ENCODE measurements around the gene PRM1.

Gene PRM1

DNA sequence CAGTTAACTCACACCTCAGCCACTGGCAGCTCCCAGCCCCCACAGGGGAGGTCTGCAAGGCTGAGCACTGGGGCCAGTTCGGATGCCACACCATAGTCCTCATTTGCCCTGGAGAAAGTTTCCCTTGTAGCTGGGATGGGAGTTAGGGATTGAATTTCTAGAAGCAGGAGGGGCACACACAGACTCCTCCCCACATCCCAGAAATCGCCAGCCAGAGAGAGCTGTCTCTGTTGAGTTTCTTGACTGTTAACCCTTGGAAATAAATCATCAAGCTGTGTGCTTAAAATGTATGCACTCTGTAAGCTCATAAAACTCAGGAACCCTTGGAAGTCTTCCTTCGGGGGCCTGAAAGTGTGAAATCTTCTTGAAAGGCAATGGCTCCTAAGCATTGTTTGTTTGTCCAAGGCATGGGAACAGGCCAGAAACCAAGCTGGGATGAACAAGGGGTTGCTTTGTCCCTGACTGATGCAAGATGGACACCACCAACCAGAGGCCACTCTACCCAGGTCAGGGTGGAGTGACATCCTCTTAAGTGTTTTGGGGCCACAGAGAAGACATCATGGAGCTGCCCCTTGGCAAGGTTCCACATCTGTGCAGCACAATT, 7.3 kb downstream of the PRM1 start:
- CTCF ChIA-PET = interaction anchor here (1.1 kb wide), 1 partner anchor 310 kb away, joined by 3 read pairs; no protein-coding TSS in a partner anchor
- TF ChIP-seq, protein P1, sequence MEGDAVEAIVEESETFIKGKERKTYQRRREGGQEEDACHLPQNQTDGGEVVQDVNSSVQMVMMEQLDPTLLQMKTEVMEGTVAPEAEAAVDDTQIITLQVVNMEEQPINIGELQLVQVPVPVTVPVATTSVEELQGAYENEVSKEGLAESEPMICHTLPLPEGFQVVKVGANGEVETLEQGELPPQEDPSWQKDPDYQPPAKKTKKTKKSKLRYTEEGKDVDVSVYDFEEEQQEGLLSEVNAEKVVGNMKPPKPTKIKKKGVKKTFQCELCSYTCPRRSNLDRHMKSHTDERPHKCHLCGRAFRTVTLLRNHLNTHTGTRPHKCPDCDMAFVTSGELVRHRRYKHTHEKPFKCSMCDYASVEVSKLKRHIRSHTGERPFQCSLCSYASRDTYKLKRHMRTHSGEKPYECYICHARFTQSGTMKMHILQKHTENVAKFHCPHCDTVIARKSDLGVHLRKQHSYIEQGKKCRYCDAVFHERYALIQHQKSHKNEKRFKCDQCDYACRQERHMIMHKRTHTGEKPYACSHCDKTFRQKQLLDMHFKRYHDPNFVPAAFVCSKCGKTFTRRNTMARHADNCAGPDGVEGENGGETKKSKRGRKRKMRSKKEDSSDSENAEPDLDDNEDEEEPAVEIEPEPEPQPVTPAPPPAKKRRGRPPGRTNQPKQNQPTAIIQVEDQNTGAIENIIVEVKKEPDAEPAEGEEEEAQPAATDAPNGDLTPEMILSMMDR (conservative IDR thresholded peaks at IDR 0.05; ENCODE audit: low read depth) = no peak

DNA sequence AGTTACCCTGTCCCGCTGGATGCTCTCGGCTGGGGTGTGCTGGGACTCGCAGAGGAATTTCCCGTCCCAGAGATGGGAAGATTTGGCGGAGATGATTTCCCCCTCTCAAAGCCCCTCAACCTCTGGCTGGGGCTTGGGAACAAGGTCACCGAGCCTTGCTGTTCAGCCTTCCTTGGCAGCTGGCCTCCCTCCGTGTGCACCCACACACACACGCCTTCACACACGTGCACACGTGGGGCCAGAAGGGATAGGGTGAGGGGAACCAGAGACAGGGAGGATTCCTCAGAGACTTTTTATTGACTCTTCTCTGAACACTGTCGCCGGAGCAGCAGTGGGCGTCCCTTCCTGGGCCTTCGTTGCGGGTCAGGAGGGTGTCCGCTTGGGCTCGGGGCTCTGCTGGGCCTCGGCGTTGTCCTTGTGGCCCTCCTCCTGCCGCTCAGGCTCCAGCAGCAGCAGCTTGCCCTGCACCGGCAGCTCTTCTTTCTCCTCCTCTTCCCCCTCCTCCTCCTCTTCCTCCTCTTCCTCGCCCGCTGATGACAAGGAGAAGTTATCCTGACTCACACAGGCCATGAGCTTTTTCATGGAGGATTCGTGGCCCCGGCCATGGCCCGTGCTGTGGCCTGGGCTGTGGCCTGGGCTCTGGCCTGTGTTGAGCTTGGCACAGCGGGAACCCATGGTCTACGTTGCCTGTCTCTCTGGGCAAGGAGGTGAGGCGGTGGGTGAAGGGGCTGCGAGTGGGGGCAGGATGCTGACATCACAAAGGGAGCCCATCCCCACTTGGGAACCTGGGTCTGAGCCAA, 8.0 kb downstream of the PRM1 start, which contains the start of gene PRM3:
TSS of gene PRM3 (minus strand) at position 709 of the 800 bp plus-strand sequence. CDS start at position 675, 34 bp downstream.
- TF ChIP-seq, protein P1 (conservative IDR thresholded peaks at IDR 0.05; ENCODE audit: low read depth) = no peak
- DNase-seq (ENCODE audit: low spot score) = no peak
- CTCF ChIA-PET = interaction anchor here (1.1 kb wide), 1 partner anchor 309 kb away, joined by 3 read pairs; no protein-coding TSS in a partner anchor
- H3K27ac ChIP-seq = no peak within 1 kb of the TSS
- POLR2A ChIA-PET (ENCODE audit: low non-redundant PET) = no interaction called here

More for the DNA sequence above, 7.3 kb downstream of the PRM1 start:
- POLR2A ChIA-PET (ENCODE audit: low non-redundant PET) = no interaction called here
- DNase-seq (ENCODE audit: low spot score) = no peak
- H3K27ac ChIP-seq = no peak overlapping the region

DNA sequence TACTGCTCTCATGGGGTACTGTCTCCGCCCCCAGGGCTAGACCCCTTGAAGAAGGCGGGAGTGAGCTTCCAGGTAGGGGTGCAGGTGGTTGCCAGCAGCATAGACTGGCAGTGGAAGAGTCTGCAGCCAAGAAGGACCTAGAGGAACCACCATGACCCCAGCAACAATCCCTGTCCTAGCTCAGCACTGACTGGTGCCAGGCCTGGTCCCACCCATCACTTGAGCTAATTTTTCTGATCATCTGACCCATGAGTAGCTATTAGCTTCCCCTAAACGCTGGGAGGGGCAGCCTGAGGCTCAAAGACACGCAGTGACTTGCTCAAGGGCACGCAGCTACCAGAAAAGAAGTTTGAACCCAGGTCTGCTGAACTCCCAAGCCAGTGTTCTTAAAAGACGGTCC, 8.6 kb downstream of the PRM1 start:
- TF ChIP-seq, protein P1 (conservative IDR thresholded peaks at IDR 0.05; ENCODE audit: low read depth) = no peak
- ChIA-PET CTCF (no interaction called here), POLR2A (ENCODE audit: low non-redundant PET) (no interaction called here)
- no peak for DNase-seq (ENCODE audit: low spot score)
- no peak overlapping the region for H3K27ac ChIP-seq

DNA sequence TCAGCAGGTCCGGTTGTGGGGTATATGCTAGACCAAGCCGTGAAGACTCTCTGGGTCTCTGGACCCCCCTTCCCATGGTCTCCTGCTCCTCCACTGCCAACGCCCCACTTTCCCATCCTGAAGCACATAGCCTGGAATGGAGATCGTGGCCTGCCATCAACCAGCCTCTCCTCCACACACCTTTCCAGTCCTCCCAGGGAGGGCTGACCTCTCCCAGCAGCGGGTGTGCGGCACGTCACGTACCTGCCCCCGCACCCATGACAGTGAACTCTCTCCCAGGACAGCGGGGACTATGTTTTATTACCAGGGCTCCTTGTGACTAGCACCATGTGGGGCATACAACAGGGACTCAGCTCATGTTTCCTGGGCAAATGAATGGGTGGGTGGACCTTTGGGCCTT, 9.5 kb downstream of the PRM1 start:
- no peak for DNase-seq (ENCODE audit: low spot score)
- no peak overlapping the region for H3K27ac ChIP-seq
- TF ChIP-seq, protein P1 (conservative IDR thresholded peaks at IDR 0.05; ENCODE audit: low read depth) = no peak
- CTCF ChIA-PET = interaction anchor here (2.0 kb wide), 1 partner anchor 16 kb away, joined by 4 read pairs; the partner anchor contains the start of gene SOCS1
- POLR2A ChIA-PET (ENCODE audit: low non-redundant PET) = no interaction called here

DNA sequence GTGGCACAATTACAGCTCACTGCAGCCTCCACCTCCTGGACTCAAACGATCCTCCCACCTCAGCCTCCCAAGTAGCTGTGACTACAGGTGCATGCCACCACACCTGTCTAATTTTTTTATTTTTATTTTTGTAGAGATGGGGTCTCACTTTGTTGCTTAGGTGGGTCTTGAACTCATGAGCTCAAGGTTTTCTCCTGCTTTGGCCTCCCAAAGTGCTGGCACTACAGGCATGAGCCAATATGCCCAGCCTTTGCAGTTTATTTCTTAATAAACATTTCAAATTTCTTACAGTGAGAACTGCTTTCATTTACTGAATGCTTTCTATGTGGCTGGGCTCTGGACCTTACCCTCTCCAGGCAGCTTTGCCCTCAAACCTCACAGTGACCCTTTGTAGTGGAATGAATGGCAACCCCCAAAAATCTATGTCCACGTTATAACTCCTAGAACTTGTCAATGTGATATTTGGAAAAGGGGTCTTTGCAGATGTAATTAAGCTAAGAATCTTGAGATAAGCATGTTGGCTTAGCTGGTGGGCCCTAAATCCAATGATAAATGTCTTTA, 10.4 kb downstream of the PRM1 start:
- CTCF ChIA-PET = interaction anchor here (2.0 kb wide), 1 partner anchor 15 kb away, joined by 4 read pairs; the partner anchor contains the start of gene SOCS1
- no peak for DNase-seq (ENCODE audit: low spot score)
- POLR2A ChIA-PET (ENCODE audit: low non-redundant PET) = no interaction called here
- no peak overlapping the region for H3K27ac ChIP-seq
- TF ChIP-seq, protein P1 (conservative IDR thresholded peaks at IDR 0.05; ENCODE audit: low read depth) = no peak

DNA sequence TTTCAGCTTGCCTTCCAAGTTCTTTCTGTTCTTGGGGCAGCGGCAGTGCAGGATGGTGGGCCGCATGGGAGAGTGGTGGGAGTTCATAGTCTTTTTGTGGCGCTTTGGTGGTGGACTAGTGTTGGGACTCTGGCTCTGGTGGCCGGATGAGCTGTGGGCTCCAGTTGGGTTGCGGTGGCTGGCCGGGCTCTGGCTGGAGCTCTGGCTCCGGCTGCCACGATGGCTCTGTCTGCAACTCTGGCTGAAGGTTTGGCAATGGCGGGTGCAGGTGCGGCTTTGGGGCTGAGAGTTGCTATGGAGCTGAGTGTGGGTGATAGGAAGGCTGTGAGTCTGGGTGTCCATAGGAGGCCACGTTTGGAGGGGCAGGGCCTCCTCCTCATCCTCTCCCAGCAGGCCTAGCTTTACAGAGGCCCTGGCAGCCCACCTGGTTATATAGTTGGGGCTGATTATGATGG, 12.2 kb downstream of the PRM1 start, which contains the start of gene TNP2:
TSS of gene TNP2 (minus strand) at position 405 of the 455 bp plus-strand sequence. CDS start at position 342, 63 bp downstream.
- TF ChIP-seq, protein P1 (conservative IDR thresholded peaks at IDR 0.05; ENCODE audit: low read depth) = no peak
- CTCF ChIA-PET = interaction anchor here (0.6 to 1.7 kb wide), 3 partner anchors 13 to 1013 kb away, joined by 3 to 8 read pairs (median 3); partner anchors contain the start of gene SOCS1
- POLR2A ChIA-PET (ENCODE audit: low non-redundant PET) = no interaction called here
- H3K27ac ChIP-seq = no peak within 1 kb of the TSS
- DNase-seq (ENCODE audit: low spot score) = no peak

All from RWPE1 (cell line).